ENCODE results near the gene ATF4.
A peak's percentile ranks its signal among the peaks of the same experiment; 100 is the strongest.
"Not testable (repeated sequence)": the region's sequence is repeated elsewhere in the genome, so short reads cannot be mapped to it uniquely, and the experiment has no call there.

Gene ATF4

DNA sequence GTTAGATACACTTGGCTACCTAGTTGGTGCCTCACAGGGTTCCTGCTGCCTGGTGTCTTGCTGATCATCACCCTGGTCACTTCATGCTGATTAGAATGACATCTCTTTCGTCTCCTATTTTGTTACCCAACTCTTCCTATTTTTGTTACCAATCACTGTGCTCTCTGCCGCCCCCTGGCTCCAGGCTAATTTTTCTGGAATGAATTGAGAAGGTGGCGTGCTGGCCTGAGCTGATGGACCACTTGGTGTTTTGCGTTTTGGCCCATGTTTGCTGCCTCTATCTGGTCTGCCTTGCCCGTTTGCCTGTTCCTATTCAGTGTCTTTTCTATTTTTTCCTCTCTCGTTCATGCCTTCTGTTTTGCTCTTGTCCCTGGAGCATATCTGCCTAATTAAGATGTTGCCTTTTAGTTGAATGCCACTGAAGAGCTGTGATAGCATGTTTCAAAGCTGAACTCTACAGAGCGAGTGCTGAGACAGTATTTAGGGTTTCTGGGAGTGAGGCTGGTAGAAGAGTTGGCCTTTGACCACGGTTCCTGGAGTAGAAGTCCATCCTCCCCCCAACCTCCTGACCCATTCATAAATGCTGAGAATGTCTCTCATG, 5.9 kb upstream of the ATF4 start:
- no peak for DNase-seq

DNA sequence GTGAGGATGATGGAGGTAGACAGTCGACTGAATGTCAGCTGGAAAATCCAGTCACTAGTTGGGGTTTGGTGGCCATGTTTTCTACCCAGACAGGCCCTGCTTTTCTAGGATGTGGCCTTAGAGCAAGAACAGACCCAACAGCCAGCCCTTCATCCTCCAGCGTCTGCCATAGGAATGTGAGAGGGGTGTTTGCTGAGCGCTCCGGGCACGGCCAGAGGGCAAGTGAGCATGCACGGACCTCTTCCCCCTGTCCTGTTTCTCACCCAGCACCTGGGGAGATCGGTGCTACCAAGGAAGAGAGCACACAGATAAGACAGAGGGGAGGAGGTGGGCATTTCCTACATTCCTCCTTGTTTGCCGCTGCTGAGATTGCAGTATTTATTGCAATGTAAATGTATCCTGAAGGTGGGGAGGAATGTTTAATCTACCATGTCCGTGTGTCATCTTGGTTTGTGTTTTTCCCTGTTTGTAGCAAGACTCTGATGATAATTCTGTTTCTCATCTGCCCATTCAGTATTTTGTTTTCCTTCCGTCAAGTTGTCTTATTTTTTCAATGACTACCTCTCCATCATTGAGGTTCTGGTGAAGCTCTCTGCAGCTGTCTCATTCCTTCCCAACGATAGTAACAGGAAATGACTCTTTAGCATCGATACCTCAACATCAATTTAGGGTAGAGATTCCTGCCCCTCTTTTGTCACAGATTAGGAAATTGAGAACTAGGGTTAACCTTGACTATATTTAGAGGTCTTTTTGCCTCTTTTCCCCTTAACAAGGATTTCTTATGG, 4.9 kb upstream of the ATF4 start:
- DNase-seq = no peak

DNA sequence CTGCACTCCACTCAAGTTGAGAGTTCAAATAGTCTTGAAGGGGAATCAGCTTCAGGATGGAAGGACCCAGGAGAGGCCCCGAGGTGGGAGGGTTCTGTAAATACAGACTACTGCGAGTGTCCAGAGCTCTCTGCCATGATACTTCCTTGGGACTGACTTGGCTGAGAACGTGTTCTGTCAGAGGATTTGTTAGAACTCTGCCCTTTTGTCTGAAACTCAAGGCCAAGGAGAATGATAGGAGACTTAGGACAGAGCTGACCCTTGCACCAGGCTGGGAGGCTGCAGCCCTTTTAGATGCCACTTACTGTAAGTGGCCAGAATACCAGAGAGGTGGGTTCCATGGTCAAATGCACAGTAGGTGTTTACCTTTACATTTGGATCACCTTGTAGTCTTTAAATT, 2.9 kb upstream of the ATF4 start:
- DNase-seq = no peak

DNA sequence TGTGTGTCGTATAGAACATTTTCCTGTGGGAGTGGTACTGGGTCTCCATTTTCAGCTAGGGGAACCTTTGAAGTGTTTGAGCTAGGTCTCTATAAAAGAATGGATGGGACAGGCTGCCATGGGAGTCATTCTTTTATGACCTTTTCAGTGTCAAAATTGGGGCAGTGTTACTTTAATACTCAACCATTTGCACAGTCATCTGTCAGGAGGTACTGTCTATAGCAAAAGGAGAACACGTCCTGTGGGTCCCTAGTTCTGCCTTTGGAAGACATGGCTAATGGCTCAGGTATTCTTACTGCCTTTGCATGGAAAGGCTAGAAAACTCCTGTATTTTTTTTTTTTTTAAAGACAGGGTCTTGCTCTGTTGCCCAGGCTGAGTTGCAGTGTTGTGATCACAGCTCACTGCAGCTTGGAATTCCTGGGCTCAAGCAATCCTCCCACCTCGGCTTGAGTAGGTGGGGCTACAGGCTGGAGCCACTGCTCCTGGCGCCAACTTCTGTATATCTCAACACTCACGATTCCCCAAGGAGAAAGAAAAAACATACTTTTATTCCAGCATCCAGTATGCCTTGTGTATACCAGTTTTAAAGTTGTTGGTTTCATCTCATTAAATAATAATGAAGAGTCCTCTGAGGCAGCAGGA, 2.1 kb upstream of the ATF4 start:
- DNase-seq = no peak

DNA sequence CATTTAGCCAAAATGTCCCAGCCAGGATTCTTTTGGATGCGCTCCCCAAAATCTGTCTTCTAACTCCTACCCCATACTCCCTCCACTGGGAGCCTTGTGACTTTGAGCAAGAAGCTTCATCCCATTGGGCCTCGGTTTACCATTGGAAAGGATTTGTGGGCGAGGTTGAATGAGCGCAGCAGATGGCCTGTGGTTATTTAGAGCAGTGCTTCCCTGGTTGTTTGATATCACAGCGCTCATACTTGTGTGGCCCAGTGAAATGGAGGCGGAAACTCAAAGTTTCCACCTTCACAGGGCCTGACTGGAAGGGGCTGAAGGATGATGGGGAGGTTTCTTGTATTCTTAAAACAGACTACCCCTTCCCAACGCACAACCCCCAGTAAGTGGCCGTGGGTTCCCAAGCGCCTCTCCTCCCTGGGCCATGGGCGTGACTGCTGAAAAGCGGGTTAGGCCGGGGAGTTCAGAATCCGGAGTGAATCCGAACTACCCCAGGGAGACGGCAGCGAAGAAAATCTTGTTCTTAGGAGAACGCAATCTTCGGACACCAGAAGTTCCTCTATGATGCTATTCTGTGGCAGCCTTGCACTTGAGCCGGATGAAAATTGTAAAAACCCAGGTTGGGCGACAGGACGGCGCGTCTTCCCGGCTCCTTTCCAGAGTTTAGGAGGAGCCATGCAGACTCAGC, 1.2 kb upstream of the ATF4 start:
- peak; percentile 39 for DNase-seq

DNA sequence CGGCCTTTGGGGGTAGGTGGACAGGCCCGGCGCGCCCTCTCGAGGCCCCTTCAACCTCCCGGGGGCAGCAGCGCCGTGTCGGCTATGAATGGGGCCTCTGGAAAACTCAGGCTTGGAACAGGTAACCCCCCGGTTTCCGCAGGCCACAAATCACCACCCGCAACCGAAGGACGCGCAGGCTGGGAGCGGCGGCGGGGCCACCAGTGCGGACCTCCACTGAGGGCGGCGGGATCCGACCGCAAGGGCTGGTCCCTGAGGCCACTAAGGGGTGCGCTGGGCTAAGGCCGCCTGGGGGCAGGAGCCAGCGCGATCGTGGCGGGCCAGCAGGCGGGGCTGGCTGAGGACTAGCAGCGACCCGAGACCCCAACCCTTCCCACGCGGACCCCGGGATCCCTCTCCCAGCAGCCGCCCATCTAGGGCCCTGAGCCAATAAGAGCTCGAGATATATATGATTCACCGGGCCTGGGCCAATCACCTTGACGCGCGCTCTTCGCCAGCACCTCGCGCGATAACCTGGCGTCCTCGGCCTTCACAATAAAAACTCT, 609 bp upstream of the ATF4 start:
- DNase-seq = peak; percentile 97

DNA sequence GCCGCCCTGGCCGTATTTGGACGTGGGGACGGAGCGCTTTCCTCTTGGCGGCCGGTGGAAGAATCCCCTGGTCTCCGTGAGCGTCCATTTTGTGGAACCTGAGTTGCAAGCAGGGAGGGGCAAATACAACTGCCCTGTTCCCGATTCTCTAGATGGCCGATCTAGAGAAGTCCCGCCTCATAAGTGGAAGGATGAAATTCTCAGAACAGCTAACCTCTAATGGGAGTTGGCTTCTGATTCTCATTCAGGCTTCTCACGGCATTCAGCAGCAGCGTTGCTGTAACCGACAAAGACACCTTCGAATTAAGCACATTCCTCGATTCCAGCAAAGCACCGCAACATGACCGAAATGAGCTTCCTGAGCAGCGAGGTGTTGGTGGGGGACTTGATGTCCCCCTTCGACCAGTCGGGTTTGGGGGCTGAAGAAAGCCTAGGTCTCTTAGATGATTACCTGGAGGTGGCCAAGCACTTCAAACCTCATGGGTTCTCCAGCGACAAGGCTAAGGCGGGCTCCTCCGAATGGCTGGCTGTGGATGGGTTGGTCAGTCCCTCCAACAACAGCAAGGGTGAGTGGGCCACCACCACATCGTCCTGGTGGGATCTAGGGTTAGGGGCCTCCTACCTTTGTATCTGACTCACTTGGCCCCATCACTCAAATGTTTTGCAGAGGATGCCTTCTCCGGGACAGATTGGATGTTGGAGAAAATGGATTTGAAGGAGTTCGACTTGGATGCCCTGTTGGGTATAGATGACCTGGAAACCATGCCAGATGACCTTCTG, 934 bp downstream of the ATF4 start:
- not testable (repeated sequence) for DNase-seq

DNA sequence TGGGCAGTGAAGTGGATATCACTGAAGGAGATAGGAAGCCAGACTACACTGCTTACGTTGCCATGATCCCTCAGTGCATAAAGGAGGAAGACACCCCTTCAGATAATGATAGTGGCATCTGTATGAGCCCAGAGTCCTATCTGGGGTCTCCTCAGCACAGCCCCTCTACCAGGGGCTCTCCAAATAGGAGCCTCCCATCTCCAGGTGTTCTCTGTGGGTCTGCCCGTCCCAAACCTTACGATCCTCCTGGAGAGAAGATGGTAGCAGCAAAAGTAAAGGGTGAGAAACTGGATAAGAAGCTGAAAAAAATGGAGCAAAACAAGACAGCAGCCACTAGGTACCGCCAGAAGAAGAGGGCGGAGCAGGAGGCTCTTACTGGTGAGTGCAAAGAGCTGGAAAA, 1.7 kb downstream of the ATF4 start:
- DNase-seq = not testable (repeated sequence)

DNA sequence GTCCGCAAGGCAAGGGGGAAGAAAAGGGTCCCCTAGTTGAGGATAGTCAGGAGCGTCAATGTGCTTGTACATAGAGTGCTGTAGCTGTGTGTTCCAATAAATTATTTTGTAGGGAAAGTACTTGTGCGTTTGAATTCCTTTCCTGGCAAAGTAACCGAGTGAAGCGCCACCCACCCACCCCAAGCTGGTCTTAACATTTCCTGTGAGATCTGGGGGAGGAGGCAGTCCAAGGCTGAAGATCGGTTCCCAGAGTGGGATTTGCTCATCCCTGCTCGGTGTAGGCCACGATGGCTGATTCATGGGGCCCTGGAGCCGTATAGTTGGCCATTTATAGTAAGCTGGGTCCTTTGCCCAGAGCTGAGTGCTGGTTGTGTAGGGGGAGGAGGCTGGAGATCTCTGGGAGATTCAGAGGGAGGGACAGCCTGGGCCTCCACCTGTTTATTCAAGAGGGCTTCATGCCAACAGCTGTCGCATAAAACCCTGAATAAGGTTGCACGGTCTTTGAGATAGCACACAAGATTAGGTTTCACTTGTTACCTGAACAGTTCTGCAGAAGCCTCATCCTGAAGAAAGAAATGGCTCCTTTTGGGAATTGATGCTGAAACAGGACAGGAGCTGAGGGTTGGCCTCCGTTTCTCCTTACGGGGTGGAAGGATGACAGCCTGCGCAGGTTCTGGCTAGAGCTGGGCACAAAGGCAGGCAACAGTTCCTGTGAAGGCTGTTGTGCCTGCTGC, 2.4 kb downstream of the ATF4 start:
- peak; percentile 52 for DNase-seq

DNA sequence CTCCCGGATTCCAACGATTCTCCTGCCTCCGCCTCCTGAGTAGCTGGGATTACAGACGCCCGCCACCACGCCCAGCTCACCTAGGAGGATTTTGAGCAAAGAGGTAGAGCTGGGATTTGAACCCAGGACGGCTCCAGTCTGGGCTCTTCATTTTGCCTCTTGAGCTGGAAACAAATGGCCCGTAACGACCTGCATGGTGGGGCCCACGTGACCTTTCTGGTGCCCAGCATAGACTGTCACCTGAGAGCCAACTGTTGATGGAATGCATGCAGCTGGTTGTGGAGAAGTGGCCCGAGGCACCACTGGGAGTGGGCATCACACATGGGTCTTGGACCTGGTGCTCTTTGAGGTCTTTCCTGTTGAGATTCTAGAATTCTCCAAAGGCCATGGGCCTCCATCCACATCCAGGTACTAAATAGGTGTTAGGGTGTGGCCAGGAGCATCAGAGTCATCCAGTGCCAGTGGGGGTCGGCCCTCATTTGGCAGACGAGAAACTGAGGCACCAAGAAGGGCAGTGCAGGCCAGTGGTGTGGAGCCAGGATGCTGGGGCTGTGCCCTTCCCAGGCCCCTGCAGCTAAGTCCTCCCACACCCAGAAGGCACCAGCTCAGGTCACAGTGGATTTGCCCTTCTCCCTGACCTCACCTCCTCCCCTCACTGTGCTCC, 3.9 kb downstream of the ATF4 start:
- DNase-seq = no peak

DNA sequence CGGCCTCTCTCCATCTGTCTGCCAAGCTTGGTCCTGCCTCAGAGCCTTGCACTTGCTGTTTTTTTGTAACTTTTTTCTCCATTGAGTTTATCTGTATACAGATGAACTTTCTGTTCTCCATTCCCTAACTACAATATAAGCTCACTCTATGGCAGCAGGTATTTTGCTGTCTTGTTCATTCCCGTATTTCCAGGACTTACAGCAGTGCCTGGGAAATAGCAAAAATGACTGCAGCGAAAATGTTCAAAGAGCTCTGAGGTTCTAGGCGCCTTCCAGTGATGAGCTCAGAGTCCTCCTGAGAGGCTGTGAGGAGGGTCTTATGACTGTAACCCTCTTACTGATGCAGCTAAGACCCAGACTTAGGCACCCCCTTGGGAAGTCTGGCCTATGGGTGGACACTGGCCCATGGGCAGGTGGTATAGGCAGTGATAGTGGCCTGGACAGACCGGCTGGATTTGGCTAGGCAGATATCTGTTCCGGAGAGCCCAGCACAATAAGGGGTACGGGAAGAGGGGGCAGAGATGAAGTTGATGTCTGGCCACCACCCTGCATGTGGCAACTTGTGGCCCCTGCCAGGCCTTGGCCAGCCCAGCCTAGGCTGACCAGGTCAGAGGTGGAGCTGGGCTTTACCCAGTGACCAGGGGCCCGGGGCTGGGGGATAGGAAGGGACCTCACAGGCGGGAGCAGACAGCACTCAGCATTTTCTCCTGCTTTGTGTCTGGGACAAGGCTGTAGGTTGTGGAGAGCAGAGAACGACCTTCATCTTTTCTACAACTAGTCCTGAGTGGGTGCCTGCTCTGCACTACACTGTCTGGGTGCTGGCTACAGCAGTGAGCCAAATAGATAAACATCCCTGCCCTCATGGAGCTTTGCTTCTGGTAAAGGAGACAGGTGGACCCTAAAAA, 4.6 kb downstream of the ATF4 start:
- DNase-seq = no peak

DNA sequence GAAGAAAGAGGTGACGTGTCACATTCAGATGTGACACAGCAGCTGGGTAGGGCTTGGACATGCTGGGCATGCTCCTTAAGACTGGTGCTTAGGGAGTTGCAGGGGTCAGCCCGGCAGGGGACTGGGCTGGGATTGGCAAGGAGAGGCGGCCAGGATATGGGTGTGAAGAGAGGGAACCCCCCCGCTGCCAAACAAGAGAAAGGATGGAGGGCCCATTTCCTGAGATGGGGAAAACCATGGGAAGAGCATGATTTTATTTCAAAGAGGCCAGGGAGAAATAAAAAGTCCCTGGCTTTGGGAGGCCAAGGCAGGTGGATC, 5.3 kb downstream of the ATF4 start:
- no peak for DNase-seq

DNA sequence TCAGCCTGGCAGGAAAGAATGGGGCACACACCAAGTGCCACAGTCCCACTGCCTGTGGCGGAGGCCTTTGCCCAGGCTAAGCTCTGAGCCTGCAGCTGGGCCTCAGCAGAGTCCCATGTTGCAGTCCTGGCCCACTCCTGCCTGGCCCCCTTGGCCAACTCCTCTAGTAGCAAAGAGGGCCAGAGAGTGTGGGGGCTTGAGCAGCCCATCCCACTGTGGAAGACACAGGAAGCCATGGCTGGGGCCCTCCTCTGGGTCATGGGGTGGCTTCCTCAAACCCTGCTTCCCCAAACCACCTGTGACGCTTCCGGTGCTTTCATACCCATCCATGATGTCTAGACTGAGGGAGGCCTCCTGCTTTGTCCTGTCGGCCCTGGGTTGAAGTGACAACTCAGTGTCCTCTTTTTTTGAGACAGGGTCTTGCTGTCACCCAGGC, 6.4 kb downstream of the ATF4 start:
- no peak for DNase-seq

DNA sequence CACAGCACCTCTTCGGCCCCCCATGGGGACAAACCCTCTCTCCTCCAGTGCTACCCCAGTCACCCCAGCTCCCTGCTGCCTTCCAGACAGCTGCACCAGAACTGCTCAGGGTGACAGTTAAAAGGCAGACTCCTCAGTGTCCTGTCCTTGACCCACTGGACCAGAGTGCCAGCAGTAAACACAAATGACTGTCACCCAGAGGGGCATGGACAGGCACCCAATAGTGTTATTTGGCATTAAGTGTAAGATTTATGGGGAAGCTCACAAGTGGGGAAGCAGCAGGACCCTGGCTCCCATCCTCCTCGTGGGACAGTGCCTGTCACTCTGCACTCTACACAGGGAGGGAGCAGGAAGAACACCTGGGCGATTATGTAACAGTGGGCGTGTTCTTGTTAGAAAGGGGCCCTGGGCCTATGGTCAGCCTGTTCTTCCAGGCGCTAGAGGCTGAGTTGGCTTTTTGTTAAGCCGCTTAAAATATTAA, 7.2 kb downstream of the ATF4 start:
- no peak for DNase-seq

DNA sequence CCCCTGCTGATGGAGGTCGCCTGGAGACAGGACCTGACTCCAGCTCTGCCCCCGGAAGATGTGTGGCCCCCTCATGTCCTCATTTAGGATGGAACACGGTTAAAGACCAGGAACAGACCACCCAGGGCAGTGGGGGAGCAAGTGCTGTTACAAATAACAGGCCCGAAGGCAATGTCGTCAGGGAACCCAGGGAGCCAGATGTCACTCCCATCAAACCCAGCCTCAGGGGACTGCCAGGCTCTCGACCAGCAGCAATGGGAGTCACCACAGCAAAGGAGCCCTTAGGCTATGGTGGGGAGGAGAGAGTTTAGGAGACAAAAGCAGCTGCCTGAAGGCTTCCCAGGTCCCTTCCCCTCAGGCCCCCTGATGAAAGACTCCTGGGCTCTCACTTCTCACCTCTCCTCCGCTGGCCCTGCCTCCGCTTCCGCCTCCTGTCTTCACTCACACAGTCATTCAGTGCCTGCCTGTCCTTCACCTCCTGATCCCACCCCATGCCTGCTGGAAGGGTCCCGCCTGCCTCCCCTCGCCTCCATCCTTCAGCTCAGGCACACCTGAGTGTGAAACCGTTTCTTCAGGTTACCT, 7.8 kb downstream of the ATF4 start:
- no peak for DNase-seq

DNA sequence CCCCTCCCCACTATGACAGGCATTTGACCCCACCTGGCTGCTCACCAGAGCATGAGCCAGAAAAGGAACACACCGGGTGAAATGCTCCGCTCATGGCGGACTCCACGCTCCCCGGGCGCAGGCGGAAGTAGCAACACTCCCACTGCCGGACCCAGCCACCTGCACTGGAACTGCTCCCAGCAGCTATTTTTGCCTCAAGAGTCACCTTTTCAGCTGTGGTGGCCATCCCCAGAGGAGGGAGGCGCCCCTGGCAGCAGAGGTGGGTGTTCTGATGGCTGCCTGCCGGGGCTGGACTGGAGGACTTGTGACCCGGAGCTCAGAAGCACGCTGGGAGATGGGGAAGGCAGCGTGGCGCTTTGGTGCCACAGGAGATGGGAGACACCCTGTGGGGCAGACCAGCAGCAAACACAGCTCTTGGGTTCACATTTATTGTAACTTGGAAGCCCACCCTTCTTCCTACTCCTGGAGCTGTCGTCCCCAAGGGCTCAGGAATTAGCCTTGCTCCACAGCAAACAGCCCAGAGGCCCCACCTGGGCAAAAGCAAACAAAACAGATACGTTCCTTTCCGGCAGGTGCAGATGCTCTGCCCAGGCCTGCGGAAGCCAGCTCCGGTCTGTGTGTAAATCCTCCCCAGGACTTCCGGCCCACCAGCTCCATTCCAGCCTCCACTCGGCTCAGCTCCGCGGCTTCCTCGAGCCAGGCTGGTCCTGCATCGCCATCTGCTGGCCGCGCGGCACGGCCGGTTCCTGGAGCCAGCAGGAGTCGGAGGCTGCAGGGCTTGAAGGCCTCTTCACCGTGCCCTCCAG, 8.5 kb downstream of the ATF4 start:
- peak; percentile 92 for DNase-seq

DNA sequence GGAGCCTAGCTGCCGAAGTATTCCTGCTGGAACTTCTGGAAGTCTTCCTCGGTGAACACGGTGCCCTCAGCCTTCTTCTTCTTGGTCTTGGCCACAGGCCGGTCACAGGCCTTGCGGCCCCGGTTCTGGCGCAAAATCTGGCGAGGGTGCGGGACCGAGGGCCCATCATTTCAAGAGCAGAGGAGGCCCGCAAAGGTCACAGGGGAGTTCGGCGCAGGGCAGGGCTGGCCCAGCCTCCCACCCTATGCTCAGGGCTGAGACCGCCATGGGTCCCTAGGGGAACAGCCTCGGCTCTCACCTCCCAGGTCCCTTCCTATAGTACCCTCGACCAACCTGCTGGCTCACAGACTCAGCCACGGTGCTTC, 9.1 kb downstream of the ATF4 start:
- no peak for DNase-seq

DNA sequence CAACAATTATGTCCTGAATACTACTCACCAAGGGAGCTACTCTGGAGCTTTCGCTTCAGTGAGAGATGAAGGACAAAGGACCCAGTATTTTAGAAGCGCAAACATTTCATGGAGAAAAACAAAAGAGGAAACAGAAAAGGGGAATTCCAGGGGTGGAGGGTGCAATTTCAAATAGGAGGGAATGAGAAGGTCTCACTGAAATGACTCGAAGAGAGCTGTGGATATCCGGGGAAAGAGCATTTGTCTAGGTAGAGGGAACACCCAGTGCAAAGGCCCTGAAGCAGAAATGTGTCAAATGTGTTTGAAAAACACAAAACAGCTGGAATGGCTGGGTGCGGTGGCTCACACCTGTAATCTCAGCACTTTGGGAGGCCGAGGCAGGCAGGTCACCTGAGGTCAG, 9.8 kb downstream of the ATF4 start:
- DNase-seq = no peak

Measured in stimulated activated CD4-positive, alpha-beta T cell treated with anti-CD3 and anti-CD28 coated beads, Interleukin-1b, Interleukin-23, amount 100 ng/mL, for 48 hours (primary cell).